T-helper 1 cell treated with Interleukin-12 subunit alpha and Interleukin-12 subunit beta and Interleukin-4 antibody, amounts not matched to agents 30 μg/mL and 1 μg/mL, for 36 hours (primary cell): ENCODE measurements around the gene LINC00632.
"Not testable (repeated sequence)": the region's sequence is repeated elsewhere in the genome, so short reads cannot be mapped to it uniquely, and the experiment has no call there.

Experiments used
- H3K27ac Mint-ChIP-seq: one replicate; pipeline ENCODE4 v1.8.0; 2021; ENCODE audit warnings: mild to moderate bottlenecking, mixed read lengths
- H3K27me3 Mint-ChIP-seq: one replicate; pipeline ENCODE4 v1.8.0; 2021; ENCODE audit warnings: low read depth, mixed read lengths
- H3K36me3 Mint-ChIP-seq: one replicate; pipeline ENCODE4 v1.8.0; 2021; ENCODE audit warnings: low read depth, mixed read lengths
- H3K4me1 Mint-ChIP-seq: one replicate; pipeline ENCODE4 v1.8.0; 2021; ENCODE audit warnings: low read depth, mixed read lengths
- H3K4me3 Mint-ChIP-seq: one replicate; pipeline ENCODE4 v1.8.0; 2021; ENCODE audit warnings: mild to moderate bottlenecking, moderate library complexity, mixed read lengths
- H3K9me3 Mint-ChIP-seq: one replicate; pipeline ENCODE4 v1.8.0; 2021; ENCODE audit warnings: mixed read lengths

LINC00632 gene

DNA sequence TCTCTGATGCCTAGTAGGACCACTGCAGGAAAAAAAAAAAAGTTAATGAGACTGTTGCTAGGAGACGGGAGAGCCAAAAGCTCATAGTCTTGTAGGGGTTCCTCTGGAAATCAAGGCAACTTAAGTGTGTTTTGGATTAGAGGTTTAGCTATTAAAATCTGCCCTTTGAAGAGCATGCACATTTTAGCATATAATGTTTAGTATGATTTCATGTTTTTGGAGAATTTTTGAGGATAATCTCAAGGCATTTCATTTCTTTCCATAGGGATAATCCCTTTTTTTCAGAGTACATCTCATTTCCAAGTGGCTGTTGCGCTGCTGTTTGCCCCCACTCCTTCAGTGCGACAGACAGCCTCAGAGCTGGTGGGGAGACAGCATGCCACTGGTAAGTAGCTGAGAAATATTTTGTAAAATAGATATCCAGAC, at the start of gene LINC00632:
Gene LINC00632 (plus strand): TSS at position 339 of the 426 bp plus-strand sequence.
- Mint-ChIP-seq H3K27me3 (no peaks in the 10 kb centered on the region), H3K9me3 (no peaks in the 10 kb centered on the region), H3K4me1 (no peaks in the 10 kb centered on the region), H3K4me3 (no peak within 1 kb of the TSS), H3K36me3 (no peaks in the 10 kb centered on the region), H3K27ac (no peak within 1 kb of the TSS)

GRCh38 chrX:140661643-140662042, 47.9 kb upstream of the LINC00632 start:
- Mint-ChIP-seq H3K27me3 (no peaks in the 10 kb centered on the region), H3K36me3 (no peaks in the 10 kb centered on the region), H3K4me3 (no peak overlapping the region), H3K4me1 (no peaks in the 10 kb centered on the region), H3K27ac (no peak overlapping the region), H3K9me3 (no peaks in the 10 kb centered on the region)

GRCh38 chrX:140664939-140665338, 44.6 kb upstream of the LINC00632 start:
- Mint-ChIP-seq H3K27me3 (no peaks in the 10 kb centered on the region), H3K9me3 (no peaks in the 10 kb centered on the region), H3K27ac (no peak overlapping the region), H3K36me3 (no peaks in the 10 kb centered on the region), H3K4me3 (no peak overlapping the region), H3K4me1 (no peaks in the 10 kb centered on the region)

DNA sequence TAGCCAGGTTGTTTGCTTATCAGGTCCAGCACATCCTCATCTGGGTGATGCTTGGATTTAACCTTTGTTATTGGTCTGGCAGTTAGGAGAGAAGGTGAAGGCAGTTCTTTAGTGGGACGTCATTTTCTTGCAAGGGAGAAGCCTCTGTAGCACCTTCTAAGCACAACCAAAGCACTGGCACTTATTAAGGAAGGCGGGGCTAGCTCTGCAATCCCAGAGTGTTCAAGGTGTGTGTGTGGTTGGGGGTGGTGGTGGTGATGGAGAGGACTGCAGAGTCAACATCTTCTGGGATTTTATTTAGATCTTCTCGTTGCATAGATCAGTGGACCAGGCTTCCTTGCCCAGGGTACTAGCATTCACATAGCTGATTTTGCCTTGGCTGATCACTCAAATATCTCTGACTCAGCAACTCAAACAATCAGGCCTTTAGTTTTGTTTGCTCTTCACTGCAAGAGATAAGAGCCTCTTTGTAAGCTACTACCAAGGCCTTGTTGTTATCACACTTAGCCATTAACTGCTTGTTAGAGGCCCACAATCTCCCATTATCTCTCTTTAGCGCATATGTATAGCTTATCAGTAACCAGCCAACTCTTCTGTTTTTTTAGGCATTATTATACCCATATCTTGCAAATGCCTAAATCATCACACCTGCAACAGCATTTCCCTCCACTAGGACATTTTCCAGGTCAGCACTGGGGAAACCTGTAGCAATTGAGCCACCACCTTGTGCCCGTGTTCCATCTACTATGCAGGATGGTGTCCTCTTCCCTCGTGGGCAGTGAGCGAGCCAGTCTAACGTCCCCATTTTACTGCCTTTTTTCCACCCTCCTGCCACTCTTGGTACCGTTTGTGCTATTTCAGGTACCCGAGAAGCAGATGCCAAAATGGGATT, 36.5 kb upstream of the LINC00632 start:
- no peaks in the 10 kb centered on the region for H3K27me3 Mint-ChIP-seq
- no peak overlapping the region for H3K4me3 Mint-ChIP-seq

DNA sequence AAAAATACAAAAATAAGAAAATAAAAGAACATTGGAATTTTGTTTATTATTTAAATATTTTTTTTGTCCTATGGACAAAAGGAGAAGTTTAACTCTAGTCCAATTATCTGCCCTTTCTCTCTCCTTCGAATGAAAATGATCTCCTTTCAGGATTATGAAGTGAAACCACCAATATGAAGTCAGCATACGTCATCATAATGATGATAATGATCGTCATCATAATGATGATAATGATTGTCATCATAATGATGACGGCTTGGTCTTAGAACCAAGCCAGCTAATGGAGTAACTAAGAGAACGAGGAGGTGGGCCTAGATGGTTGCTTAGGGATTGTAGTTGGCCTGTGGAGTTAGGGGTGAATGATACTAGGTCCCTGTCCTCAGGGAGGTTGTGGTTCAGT, 21.9 kb upstream of the LINC00632 start:
- H3K27me3 Mint-ChIP-seq: no peaks in the 10 kb centered on the region
- H3K36me3 Mint-ChIP-seq: no peaks in the 10 kb centered on the region
- H3K9me3 Mint-ChIP-seq: peaks cover 5% of the 10 kb centered on the region

More for the DNA sequence above, 36.5 kb upstream of the LINC00632 start:
- Mint-ChIP-seq H3K4me1 (no peaks in the 10 kb centered on the region), H3K36me3 (no peaks in the 10 kb centered on the region), H3K27ac (no peak overlapping the region), H3K9me3 (no peaks in the 10 kb centered on the region)

GRCh38 chrX:140691596-140691995, 18.0 kb upstream of the LINC00632 start:
- not testable (repeated sequence) for H3K9me3 Mint-ChIP-seq, H3K4me3 Mint-ChIP-seq, H3K36me3 Mint-ChIP-seq, H3K27me3 Mint-ChIP-seq, H3K27ac Mint-ChIP-seq, H3K4me1 Mint-ChIP-seq

More for the DNA sequence above, 21.9 kb upstream of the LINC00632 start:
- H3K4me1 Mint-ChIP-seq: no peaks in the 10 kb centered on the region
- H3K4me3 Mint-ChIP-seq: no peak overlapping the region
- H3K27ac Mint-ChIP-seq: no peak overlapping the region

DNA sequence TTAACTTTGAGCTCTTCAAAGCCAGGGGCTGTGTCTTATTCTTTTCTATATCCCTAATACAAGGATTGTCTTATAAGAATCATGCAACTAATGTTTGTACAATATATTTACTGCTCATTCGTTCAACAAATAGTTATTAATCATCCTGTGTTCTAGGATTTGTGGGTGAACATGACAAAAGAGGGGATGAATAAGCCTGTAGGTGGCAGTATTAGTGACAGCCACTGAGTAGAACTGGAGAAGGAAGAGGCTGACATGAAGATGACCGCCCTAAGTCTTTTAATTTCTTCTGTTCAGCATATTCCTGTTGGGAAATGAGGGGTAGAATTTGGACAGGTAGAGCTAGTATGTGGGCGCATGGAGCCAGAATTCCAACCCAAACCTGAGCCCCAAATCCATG, 11.9 kb upstream of the LINC00632 start:
- H3K27me3 Mint-ChIP-seq: no peaks in the 10 kb centered on the region
- H3K4me3 Mint-ChIP-seq: no peak overlapping the region
- no peaks in the 10 kb centered on the region for H3K36me3 Mint-ChIP-seq
- H3K4me1 Mint-ChIP-seq: no peaks in the 10 kb centered on the region
- no peak overlapping the region for H3K27ac Mint-ChIP-seq
- H3K9me3 Mint-ChIP-seq: no peaks in the 10 kb centered on the region

DNA sequence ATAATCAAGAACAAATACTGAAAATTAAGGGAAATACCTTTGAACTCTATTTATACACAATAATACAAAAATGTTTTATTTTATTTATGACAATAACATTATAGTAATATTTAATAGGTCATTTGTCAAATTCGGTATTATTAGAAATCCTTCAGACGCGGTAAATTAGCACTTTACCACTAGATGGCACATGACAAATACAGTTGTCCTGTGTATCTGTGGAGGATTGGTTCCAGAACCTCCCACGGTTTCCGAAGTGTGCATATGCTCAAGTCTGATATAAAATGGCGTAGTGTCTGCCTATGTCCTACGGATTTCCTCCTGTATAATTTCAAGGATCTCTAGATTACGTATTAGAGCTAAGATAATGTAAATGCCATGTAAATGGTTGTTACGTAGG, 8.1 kb upstream of the LINC00632 start:
- no peaks in the 10 kb centered on the region for H3K36me3 Mint-ChIP-seq
- no peaks in the 10 kb centered on the region for H3K4me1 Mint-ChIP-seq
- no peak overlapping the region for H3K27ac Mint-ChIP-seq
- no peak overlapping the region for H3K4me3 Mint-ChIP-seq
- H3K27me3 Mint-ChIP-seq: no peaks in the 10 kb centered on the region
- no peaks in the 10 kb centered on the region for H3K9me3 Mint-ChIP-seq

- H3K27me3 Mint-ChIP-seq: no peaks in the 10 kb centered on the region
Observed at GRCh38 chrX:140710710-140711109, 1.2 kb downstream of the LINC00632 start.

GRCh38 chrX:140711894-140712293, 2.3 kb downstream of the LINC00632 start:
- no peak overlapping the region for H3K4me3 Mint-ChIP-seq
- H3K4me1 Mint-ChIP-seq: no peaks in the 10 kb centered on the region
- no peaks in the 10 kb centered on the region for H3K9me3 Mint-ChIP-seq
- H3K27ac Mint-ChIP-seq: no peak overlapping the region
- H3K27me3 Mint-ChIP-seq: no peaks in the 10 kb centered on the region
- no peaks in the 10 kb centered on the region for H3K36me3 Mint-ChIP-seq

More at GRCh38 chrX:140710710-140711109, 1.2 kb downstream of the LINC00632 start:
- Mint-ChIP-seq H3K4me3 (no peak overlapping the region), H3K36me3 (no peaks in the 10 kb centered on the region), H3K27ac (no peak overlapping the region), H3K9me3 (no peaks in the 10 kb centered on the region), H3K4me1 (no peaks in the 10 kb centered on the region)

DNA sequence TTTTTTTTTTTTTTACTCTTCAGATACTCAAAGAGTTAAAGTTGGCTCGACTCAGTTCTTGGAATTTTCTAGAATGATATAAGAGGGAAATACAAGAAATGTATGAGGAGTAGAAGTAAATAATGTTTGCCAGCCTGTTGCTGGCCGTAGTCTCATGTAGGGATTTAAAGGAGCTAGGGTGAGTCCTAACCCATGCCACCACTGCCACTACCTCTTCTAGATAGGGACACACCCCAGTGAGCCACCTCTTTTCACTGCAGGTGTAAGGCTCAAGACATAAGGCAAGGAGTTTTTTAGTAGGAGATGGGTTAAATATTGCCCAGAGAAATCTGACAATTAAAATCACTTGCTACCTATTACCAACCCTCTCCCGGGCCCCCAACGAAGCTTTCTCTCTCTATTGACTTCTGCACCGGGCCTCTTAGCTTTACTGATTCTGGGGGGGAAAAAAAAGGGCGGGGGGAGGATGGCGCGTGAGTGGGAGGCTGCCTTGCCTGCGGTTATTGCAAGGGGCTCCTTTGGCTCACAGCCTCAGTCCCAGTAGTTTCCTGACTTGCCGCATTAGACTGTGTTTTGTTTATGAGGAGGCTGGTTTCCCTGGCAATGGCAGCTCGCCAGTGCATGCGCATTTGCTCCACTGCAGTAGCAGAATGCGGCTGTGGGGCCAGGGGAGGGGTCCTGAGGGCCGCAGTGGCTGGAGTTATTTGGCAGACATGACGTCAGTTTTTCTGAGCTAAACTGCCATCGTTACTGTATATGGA, 3.0 kb downstream of the LINC00632 start:
- Mint-ChIP-seq H3K9me3 (no peaks in the 10 kb centered on the region), H3K27ac (no peak overlapping the region), H3K27me3 (no peaks in the 10 kb centered on the region), H3K4me1 (no peaks in the 10 kb centered on the region), H3K36me3 (no peaks in the 10 kb centered on the region), H3K4me3 (no peak overlapping the region)

DNA sequence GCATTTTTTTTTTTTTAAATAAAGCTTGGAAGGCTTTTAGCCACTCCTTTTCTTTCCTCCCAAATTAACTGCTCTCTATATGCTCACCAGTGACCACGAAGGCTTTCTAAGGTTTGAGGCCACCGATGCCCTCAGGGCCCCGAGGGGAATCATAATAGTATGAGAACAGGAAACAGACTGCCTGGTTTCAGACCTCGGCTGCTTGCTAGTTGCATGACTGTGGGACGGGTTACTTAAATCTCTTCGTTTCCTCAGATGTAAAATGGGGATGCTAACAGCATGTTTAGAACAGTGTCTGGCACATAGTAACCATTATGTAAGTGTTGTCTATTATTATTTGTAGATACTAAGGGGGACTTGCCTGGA, 3.6 kb downstream of the LINC00632 start:
- Mint-ChIP-seq H3K4me1 (no peaks in the 10 kb centered on the region), H3K27me3 (no peaks in the 10 kb centered on the region), H3K27ac (no peak overlapping the region), H3K36me3 (no peaks in the 10 kb centered on the region), H3K4me3 (no peak overlapping the region), H3K9me3 (no peaks in the 10 kb centered on the region)

- Mint-ChIP-seq H3K27ac (no peak overlapping the region), H3K36me3 (no peaks in the 10 kb centered on the region), H3K9me3 (peaks cover 4% of the 10 kb centered on the region), H3K4me3 (no peak overlapping the region), H3K27me3 (no peaks in the 10 kb centered on the region), H3K4me1 (no peaks in the 10 kb centered on the region)
Observed at GRCh38 chrX:140715787-140716186, 6.2 kb downstream of the LINC00632 start.

- Mint-ChIP-seq H3K4me3 (no peak overlapping the region), H3K27ac (no peak overlapping the region), H3K4me1 (no peaks in the 10 kb centered on the region), H3K27me3 (no peaks in the 10 kb centered on the region), H3K36me3 (no peaks in the 10 kb centered on the region), H3K9me3 (peaks cover 4% of the 10 kb centered on the region)
Observed at GRCh38 chrX:140723121-140723715, 13.7 kb downstream of the LINC00632 start.

GRCh38 chrX:140724309-140724708, 14.8 kb downstream of the LINC00632 start:
- Mint-ChIP-seq H3K36me3 (no peaks in the 10 kb centered on the region), H3K27ac (no peak overlapping the region), H3K9me3 (no peaks in the 10 kb centered on the region), H3K4me3 (no peak overlapping the region), H3K27me3 (no peaks in the 10 kb centered on the region), H3K4me1 (no peaks in the 10 kb centered on the region)
